DMS114 treated with DMSO at 0.1 percent for 48 hours (cell line): Measurements from ENCODE around the gene GFOD1.
"Not testable (repeated sequence)": the region's sequence is repeated elsewhere in the genome, so short reads cannot be mapped to it uniquely, and the experiment has no call there.

Experiments used
- DNase-seq: peaks from one replicate; lab custom pipeline; 2025; ENCODE audit not compliant: unreplicated experiment; lab: John Stamatoyannopoulos, UW

GFOD1 gene

GRCh38 chr6:13407709-13408695, 79.4 kb downstream of the GFOD1 start:
- no peak for DNase-seq

GRCh38 chr6:13407368-13407708, 80.1 kb downstream of the GFOD1 start:
- DNase-seq: no peak

- no peak for DNase-seq
These were observed 80.6 kb downstream of the GFOD1 start for GRCh38 chr6:13406781-13407180.

- no peak for DNase-seq
These were observed 81.4 kb downstream of the GFOD1 start for GRCh38 chr6:13405961-13406477.

- no peak for DNase-seq
These were observed 82.5 kb downstream of the GFOD1 start for GRCh38 chr6:13404892-13405254.

- DNase-seq: no peak
These were observed 83.0 kb downstream of the GFOD1 start for GRCh38 chr6:13404228-13404891.

GRCh38 chr6:13402711-13403110, 84.7 kb downstream of the GFOD1 start:
- no peak for DNase-seq

- DNase-seq: no peak
These were observed 86.6 kb downstream of the GFOD1 start for GRCh38 chr6:13400772-13401171.

- DNase-seq: no peak
These were observed 88.9 kb downstream of the GFOD1 start for GRCh38 chr6:13398421-13398994.

GRCh38 chr6:13398069-13398381, 89.4 kb downstream of the GFOD1 start:
- no peak for DNase-seq

GRCh38 chr6:13397359-13398068, 89.9 kb downstream of the GFOD1 start:
- DNase-seq: no peak

- no peak for DNase-seq
These were observed 91.1 kb downstream of the GFOD1 start for GRCh38 chr6:13396241-13396792.

- DNase-seq: no peak
These were observed 91.8 kb downstream of the GFOD1 start for GRCh38 chr6:13395272-13396237.

- DNase-seq: no peak
These were observed 94.9 kb downstream of the GFOD1 start for GRCh38 chr6:13392462-13392861.

GRCh38 chr6:13391537-13391936, 95.9 kb downstream of the GFOD1 start:
- no peak for DNase-seq

GRCh38 chr6:13390658-13391057, 96.7 kb downstream of the GFOD1 start:
- no peak for DNase-seq

- not testable (repeated sequence) for DNase-seq
These were observed 98.2 kb downstream of the GFOD1 start for GRCh38 chr6:13389237-13389636.

GRCh38 chr6:13388769-13389168, 98.6 kb downstream of the GFOD1 start:
- DNase-seq: not testable (repeated sequence)

GRCh38 chr6:13384966-13385365, 102.4 kb downstream of the GFOD1 start:
- no peak for DNase-seq

GRCh38 chr6:13384506-13384905, 102.9 kb downstream of the GFOD1 start:
- no peak for DNase-seq
